Smooth muscle cell of trachea (primary cell): Measurements from ENCODE around the gene LRIT2. TPM values are rescaled to one million over a fixed set of nuclear protein-coding genes. Genes with fewer than 3 reads are reported as not detected.

Source experiments
- total RNA-seq: library from RNA; depleted of rRNA; stranded (reverse); fragments of >200 nt; gene quantifications from 2 replicates; pipeline ENCODE4 v1.2.1, GENCODE V29; 2014

The LRIT2 gene, protein sequence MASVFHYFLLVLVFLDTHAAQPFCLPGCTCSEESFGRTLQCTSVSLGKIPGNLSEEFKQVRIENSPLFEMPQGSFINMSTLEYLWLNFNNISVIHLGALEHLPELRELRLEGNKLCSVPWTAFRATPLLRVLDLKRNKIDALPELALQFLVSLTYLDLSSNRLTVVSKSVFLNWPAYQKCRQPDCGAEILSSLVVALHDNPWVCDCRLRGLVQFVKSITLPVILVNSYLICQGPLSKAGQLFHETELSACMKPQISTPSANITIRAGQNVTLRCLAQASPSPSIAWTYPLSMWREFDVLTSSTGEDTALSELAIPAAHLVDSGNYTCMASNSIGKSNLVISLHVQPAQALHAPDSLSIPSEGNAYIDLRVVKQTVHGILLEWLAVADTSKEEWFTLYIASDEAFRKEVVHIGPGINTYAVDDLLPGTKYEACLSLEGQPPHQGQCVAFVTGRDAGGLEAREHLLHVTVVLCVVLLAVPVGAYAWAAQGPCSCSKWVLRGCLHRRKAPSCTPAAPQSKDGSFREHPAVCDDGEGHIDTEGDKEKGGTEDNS
- not detected in 2 replicates for total RNA-seq

DNA sequence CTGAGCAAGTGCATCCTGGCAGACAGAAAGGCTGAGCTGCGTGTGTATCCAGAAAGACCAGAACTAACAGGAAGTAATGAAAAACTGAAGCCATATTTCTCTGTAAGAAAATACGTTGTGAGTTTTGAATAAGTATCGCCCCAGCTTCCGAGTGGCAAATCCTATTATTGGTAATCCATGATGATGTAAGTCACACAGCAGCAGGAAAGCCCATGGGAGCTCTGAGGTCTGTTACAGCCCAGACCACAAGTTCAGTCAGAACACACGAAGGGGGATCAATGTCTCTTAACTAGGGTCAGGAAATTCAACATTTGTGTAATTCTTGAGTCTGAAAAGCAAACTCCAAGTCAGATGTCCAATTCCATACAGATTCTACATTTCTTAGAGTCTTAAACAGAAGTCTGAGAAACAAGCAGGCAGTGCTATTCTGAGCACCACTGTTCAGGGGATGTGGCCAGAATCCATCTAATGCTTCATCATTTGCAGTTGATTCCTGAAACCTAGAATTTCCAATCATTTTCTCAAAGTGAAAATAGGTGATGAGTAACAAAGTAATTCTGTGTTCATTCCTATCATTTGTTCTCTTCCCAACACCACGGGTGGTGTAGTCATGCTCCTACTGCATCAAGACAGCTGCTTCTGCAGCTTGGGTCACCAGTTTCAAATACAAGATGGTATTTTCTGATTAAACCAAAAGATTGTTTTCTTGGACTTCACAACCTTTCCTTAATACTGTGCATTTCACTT lies at the start of gene LRIT2:
Gene LRIT2, minus strand, starts transcription at position 118 of the 747 bp plus-strand sequence. Its CDS starts 24 bp downstream, at position 94.

GRCh38 chr10:84244651-84245270 lies 19.4 kb upstream of the LRIT2 start, which contains the start of gene RGR:
RGR (plus strand) TSS chr10:84245053; CDS start chr10:84245091, 38 bp downstream.

DNA sequence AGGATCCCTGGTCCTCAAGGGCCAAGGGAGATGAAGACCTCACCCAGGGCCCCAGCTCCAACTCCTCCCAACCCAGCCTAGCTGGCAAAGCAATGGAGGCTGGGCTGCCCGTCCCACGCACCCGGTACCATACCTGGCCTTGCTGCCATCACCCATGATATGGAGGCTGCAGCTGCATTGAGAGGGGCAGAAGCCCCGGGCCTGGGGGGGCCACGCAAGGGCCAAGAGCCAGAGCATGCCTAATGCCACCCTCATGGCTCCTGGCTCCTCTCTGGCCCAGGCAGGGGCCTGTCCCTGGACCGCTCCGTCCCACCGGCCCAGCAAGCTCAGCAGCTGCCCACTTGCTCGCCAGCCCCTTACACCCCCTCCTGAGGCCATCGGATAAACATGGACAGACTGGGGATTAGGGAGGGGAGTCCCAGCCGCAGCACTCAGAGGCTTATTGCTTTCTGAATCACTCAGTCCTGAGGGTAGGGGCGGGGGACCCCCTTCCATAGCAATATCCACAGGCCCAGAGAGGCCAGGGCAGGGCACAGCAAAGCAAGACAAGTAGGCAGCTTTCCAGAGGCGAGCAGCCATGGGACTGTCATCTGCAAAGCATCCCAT lies 15.9 kb upstream of the LRIT2 start, which contains the start of gene LRIT1:
Gene LRIT1, minus strand, starts transcription at position 362 of the 606 bp plus-strand sequence. Its CDS starts 107 bp downstream, at position 255.

GRCh38 chr10:84194424-84195043 lies 30.8 kb downstream of the LRIT2 start, which contains the start of gene CDHR1:
CDHR1 (plus strand) TSS chr10:84194537; CDS start chr10:84194761, 224 bp downstream.

DNA sequence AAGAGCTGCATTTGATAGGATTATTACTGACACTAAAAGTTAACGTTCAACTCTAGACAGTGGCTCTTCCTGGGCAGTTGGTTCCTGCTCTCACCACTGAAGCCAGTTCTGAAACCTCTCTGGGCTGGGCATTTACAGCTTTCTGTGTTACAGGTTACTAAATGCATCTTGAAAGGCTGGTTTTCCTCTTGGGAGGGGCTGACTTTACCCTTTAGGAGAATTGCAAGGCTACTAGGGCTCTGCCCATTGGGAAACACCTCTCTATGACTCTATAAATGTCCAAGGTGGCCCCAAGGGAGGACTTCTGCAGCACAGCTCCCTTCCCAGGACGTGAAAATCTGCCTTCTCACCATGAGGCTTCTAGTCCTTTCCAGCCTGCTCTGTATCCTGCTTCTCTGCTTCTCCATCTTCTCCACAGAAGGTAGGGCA lies 51.8 kb downstream of the LRIT2 start, which contains the start of gene GPR15LG:
Gene GPR15LG, plus strand, starts transcription at position 301 of the 429 bp plus-strand sequence. Its CDS starts 51 bp downstream, at position 352.

Other genes with a start within 250 kb of the LRIT2 start
- gene GHITM, start 86.0 kb downstream of the LRIT2 start, total RNA-seq = 208 and 214 TPM in 2 replicates
- not detected in 2 replicates for gene GPR15LG, start 51.7 kb downstream of the LRIT2 start, total RNA-seq
- not detected in 2 replicates for gene CDHR1, start 31.0 kb downstream of the LRIT2 start, total RNA-seq
- gene LRIT1, start 16.0 kb upstream of the LRIT2 start, total RNA-seq = not detected in 2 replicates
- gene RGR, start 19.5 kb upstream of the LRIT2 start, total RNA-seq = not detected in 2 replicates
- 24.5 and 38.5 TPM in 2 replicates for gene CCSER2, start 103.0 kb upstream of the LRIT2 start, total RNA-seq